ENCODE results near the gene FAM170B. TPM values are rescaled to one million over a fixed set of nuclear protein-coding genes. Genes with fewer than 3 reads are reported as not detected.

Gene FAM170B
- total RNA-seq, 1 donor from 2014 or later: not detected

- no peak for DNase-seq (ENCODE audit: extremely low read depth, low read depth, low spot score)
Measured at GRCh38 chr10:49153971-49154370, 20.1 kb upstream of the FAM170B start.

GRCh38 chr10:49153115-49153514 lies 19.3 kb upstream of the FAM170B start:
- no peak for DNase-seq (ENCODE audit: extremely low read depth, low read depth, low spot score)

GRCh38 chr10:49152663-49153062 lies 18.8 kb upstream of the FAM170B start:
- DNase-seq (ENCODE audit: extremely low read depth, low read depth, low spot score): no peak

- no peak for DNase-seq (ENCODE audit: extremely low read depth, low read depth, low spot score)
Measured at GRCh38 chr10:49152037-49152436, 18.2 kb upstream of the FAM170B start.

- DNase-seq (ENCODE audit: extremely low read depth, low read depth, low spot score): no peak
Measured at GRCh38 chr10:49151481-49151880, 17.7 kb upstream of the FAM170B start.

GRCh38 chr10:49151025-49151445 lies 17.2 kb upstream of the FAM170B start:
- DNase-seq (ENCODE audit: extremely low read depth, low read depth, low spot score): no peak

- no peak for DNase-seq (ENCODE audit: extremely low read depth, low read depth, low spot score)
Measured at GRCh38 chr10:49150426-49150825, 16.6 kb upstream of the FAM170B start.

- no peak for DNase-seq (ENCODE audit: extremely low read depth, low read depth, low spot score)
Measured at GRCh38 chr10:49149881-49150280, 16.1 kb upstream of the FAM170B start.

- no peak for DNase-seq (ENCODE audit: extremely low read depth, low read depth, low spot score)
Measured at GRCh38 chr10:49144058-49144720, 10.4 kb upstream of the FAM170B start.

GRCh38 chr10:49143249-49143648 lies 9.4 kb upstream of the FAM170B start:
- no peak for DNase-seq (ENCODE audit: extremely low read depth, low read depth, low spot score)

GRCh38 chr10:49141541-49142332 lies 7.9 kb upstream of the FAM170B start:
- no peak for DNase-seq (ENCODE audit: extremely low read depth, low read depth, low spot score)

GRCh38 chr10:49140304-49141177 lies 6.7 kb upstream of the FAM170B start:
- DNase-seq (ENCODE audit: extremely low read depth, low read depth, low spot score): no peak

GRCh38 chr10:49139846-49140195 lies 6.0 kb upstream of the FAM170B start:
- DNase-seq (ENCODE audit: extremely low read depth, low read depth, low spot score): no peak

GRCh38 chr10:49139028-49139845 lies 5.4 kb upstream of the FAM170B start:
- DNase-seq (ENCODE audit: extremely low read depth, low read depth, low spot score): no peak

- DNase-seq (ENCODE audit: extremely low read depth, low read depth, low spot score): no peak
Measured at GRCh38 chr10:49138361-49138891, 4.6 kb upstream of the FAM170B start.

GRCh38 chr10:49136525-49136924 lies 2.7 kb upstream of the FAM170B start:
- no peak for DNase-seq (ENCODE audit: extremely low read depth, low read depth, low spot score)

GRCh38 chr10:49135575-49136313 lies 1.9 kb upstream of the FAM170B start:
- DNase-seq (ENCODE audit: extremely low read depth, low read depth, low spot score): no peak

- DNase-seq (ENCODE audit: extremely low read depth, low read depth, low spot score): no peak
Measured at GRCh38 chr10:49134327-49134726, 506 bp upstream of the FAM170B start.

GRCh38 chr10:49132362-49132737 lies 1.5 kb downstream of the FAM170B start:
- DNase-seq (ENCODE audit: extremely low read depth, low read depth, low spot score): no peak
